Measurements from ENCODE around the gene TM4SF4. TPM values are rescaled to one million over a fixed set of nuclear protein-coding genes. Genes with fewer than 3 reads are reported as not detected.

TM4SF4 gene
- polyA plus RNA-seq, 1 donor (not counting 4 experiments of a cell fraction or from before 2014, with no cell fraction given) = not detected

- H3K4me3 ChIP-seq (ENCODE audit: control insufficient read depth in 2 of 3, extremely low read depth in 1 of 3, insufficient read depth in 2 of 3, low read depth in 1 of 3, low read length in 3 of 3) = no peak overlapping the region
- peaks cover 13% of the 10 kb centered on the region for H3K4me1 ChIP-seq (ENCODE audit: control insufficient read depth, extremely low read depth, insufficient read depth, low read length)
- DNase-seq (ENCODE audit: low read depth, low spot score) = no peak
- no peaks in the 10 kb centered on the region for H3K27me3 ChIP-seq (ENCODE audit: control insufficient read depth, extremely low read depth, insufficient read depth, low read length)
- no peaks in the 10 kb centered on the region for H4K20me1 ChIP-seq (ENCODE audit: control insufficient read depth, extremely low read depth, insufficient read depth, low read length)
- no peaks in the 10 kb centered on the region for H3K9me1 ChIP-seq (ENCODE audit: control insufficient read depth, extremely low read depth, insufficient read depth, low read length)
- H2AFZ ChIP-seq (ENCODE audit: control insufficient read depth, low read length) = no peak overlapping the region
- H3K9me3 ChIP-seq (ENCODE audit: control insufficient read depth, low read depth, low read length) = no peaks in the 10 kb centered on the region
- H3K9ac ChIP-seq (ENCODE audit: control insufficient read depth, extremely low read depth, insufficient read depth, low read length) = no peak overlapping the region
- no peaks in the 10 kb centered on the region for H3K79me2 ChIP-seq (ENCODE audit: control insufficient read depth, insufficient read depth, low read length)
- FAIRE-seq = no peak
- dilution Hi-C loops (cut with MboI; ENCODE audit: extremely low pct_ligation_motif_present, low sequenced_read_pairs) = no loop called here
- no peak overlapping the region for H3K4me2 ChIP-seq (ENCODE audit: control insufficient read depth, extremely low read depth, insufficient read depth, low read depth, low read length)
- TF ChIP-seq CTCF (optimal IDR thresholded peaks at IDR 0.05 in 1 of 3, IDR thresholded peaks at IDR 0.05 in 1 of 3, conservative IDR thresholded peaks at IDR 0.05 in 1 of 3; ENCODE audit: extremely low read depth in 1 of 3, insufficient read depth in 2 of 3, low read length in 3 of 3) (no peak), EZH2 (IDR thresholded peaks at IDR 0.05; ENCODE audit: low read length) (no peak)
- no peaks in the 10 kb centered on the region for H3K36me3 ChIP-seq (ENCODE audit: control insufficient read depth in 2 of 2, extremely low read depth in 1 of 2, insufficient read depth in 2 of 2, low read length in 2 of 2)
- H3K27ac ChIP-seq (ENCODE audit: control insufficient read depth, insufficient read depth, low read length) = no peak overlapping the region
Measured at GRCh38 chr3:149441642-149442041, 32.9 kb upstream of the TM4SF4 start.

GRCh38 chr3:149442043-149442442 lies 32.5 kb upstream of the TM4SF4 start:
- Histone ChIP-seq H4K20me1 (ENCODE audit: control insufficient read depth, extremely low read depth, insufficient read depth, low read length) (no peaks in the 10 kb centered on the region), H2AFZ (ENCODE audit: control insufficient read depth, low read length) (no peak overlapping the region), H3K4me2 (ENCODE audit: control insufficient read depth, extremely low read depth, insufficient read depth, low read depth, low read length) (no peak overlapping the region), H3K4me3 (ENCODE audit: control insufficient read depth in 2 of 3, extremely low read depth in 1 of 3, insufficient read depth in 2 of 3, low read depth in 1 of 3, low read length in 3 of 3) (no peak overlapping the region), H3K27me3 (ENCODE audit: control insufficient read depth, extremely low read depth, insufficient read depth, low read length) (no peaks in the 10 kb centered on the region), H3K4me1 (ENCODE audit: control insufficient read depth, extremely low read depth, insufficient read depth, low read length) (peaks cover 13% of the 10 kb centered on the region), H3K9me1 (ENCODE audit: control insufficient read depth, extremely low read depth, insufficient read depth, low read length) (no peaks in the 10 kb centered on the region), H3K79me2 (ENCODE audit: control insufficient read depth, insufficient read depth, low read length) (no peaks in the 10 kb centered on the region), H3K36me3 (ENCODE audit: control insufficient read depth in 2 of 2, extremely low read depth in 1 of 2, insufficient read depth in 2 of 2, low read length in 2 of 2) (no peaks in the 10 kb centered on the region), H3K9me3 (ENCODE audit: control insufficient read depth, low read depth, low read length) (no peaks in the 10 kb centered on the region), H3K9ac (ENCODE audit: control insufficient read depth, extremely low read depth, insufficient read depth, low read length) (no peak overlapping the region), H3K27ac (ENCODE audit: control insufficient read depth, insufficient read depth, low read length) (no peak overlapping the region)
- FAIRE-seq (no peak), DNase-seq (ENCODE audit: low read depth, low spot score) (no peak)
- TF ChIP-seq EZH2 (IDR thresholded peaks at IDR 0.05; ENCODE audit: low read length) (no peak), CTCF (optimal IDR thresholded peaks at IDR 0.05 in 1 of 3, IDR thresholded peaks at IDR 0.05 in 1 of 3, conservative IDR thresholded peaks at IDR 0.05 in 1 of 3; ENCODE audit: extremely low read depth in 1 of 3, insufficient read depth in 2 of 3, low read length in 3 of 3) (no peak)
- dilution Hi-C loops (cut with MboI; ENCODE audit: extremely low pct_ligation_motif_present, low sequenced_read_pairs) = no loop called here

All from keratinocyte (primary cell).